ENCODE results near the gene NPIPB5.
"Not testable (repeated sequence)": the region's sequence is repeated elsewhere in the genome, so short reads cannot be mapped to it uniquely, and the experiment has no call there.

Gene NPIPB5

GRCh38 chr16:22510591-22510990 is at the start of gene NPIPB5:
Gene NPIPB5, plus strand, starts transcription at chr16:22510891. Its CDS starts 2,911 bp downstream, at chr16:22513802.
- not testable (repeated sequence) for H3K4me1 ChIP-seq (ENCODE audit: insufficient read depth, insufficient read length); DNase-seq (ENCODE audit: low read depth, low spot score); H3K4me3 ChIP-seq (ENCODE audit: insufficient read length, low read depth); H3K9ac ChIP-seq (ENCODE audit: insufficient read length, low read depth); H3K36me3 ChIP-seq (ENCODE audit: insufficient read depth, insufficient read length, low read length); H3K9me3 ChIP-seq (ENCODE audit: insufficient read depth, low read length); H3K27me3 ChIP-seq (ENCODE audit: insufficient read depth, insufficient read length)

GRCh38 chr16:22468846-22469245 is 41.8 kb upstream of the NPIPB5 start:
- not testable (repeated sequence) for DNase-seq (ENCODE audit: low read depth, low spot score); H3K27me3 ChIP-seq (ENCODE audit: insufficient read depth, insufficient read length); H3K4me1 ChIP-seq (ENCODE audit: insufficient read depth, insufficient read length); H3K9me3 ChIP-seq (ENCODE audit: insufficient read depth, low read length); H3K36me3 ChIP-seq (ENCODE audit: insufficient read depth, insufficient read length, low read length); H3K9ac ChIP-seq (ENCODE audit: insufficient read length, low read depth); H3K4me3 ChIP-seq (ENCODE audit: insufficient read length, low read depth)

DNA sequence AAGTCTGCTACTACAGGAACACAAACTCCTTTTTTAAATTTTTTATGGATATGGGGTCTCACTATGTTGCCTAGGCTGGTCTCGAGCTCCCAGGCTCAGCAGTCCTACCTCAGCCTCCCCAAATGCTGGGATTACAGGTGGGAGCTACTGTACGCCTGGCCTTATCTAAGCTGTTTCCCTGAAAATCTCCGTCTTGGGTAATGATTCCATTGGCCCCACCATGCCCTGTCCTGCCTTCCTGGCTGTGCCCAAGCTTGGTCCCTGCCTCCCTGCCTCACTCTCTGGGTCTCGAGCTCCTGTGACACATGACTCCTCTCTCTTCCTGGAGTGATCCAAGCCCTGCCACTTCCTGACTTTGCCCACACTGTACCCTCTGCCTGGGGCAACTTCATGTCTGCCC is 27.3 kb downstream of the NPIPB5 start:
- H3K9ac ChIP-seq (ENCODE audit: insufficient read length, low read depth); H3K27me3 ChIP-seq (ENCODE audit: insufficient read depth, insufficient read length); H3K9me3 ChIP-seq (ENCODE audit: insufficient read depth, low read length); H3K4me3 ChIP-seq (ENCODE audit: insufficient read length, low read depth); H3K4me1 ChIP-seq (ENCODE audit: insufficient read depth, insufficient read length); H3K36me3 ChIP-seq (ENCODE audit: insufficient read depth, insufficient read length, low read length); DNase-seq (ENCODE audit: low read depth, low spot score): not testable (repeated sequence)

DNA sequence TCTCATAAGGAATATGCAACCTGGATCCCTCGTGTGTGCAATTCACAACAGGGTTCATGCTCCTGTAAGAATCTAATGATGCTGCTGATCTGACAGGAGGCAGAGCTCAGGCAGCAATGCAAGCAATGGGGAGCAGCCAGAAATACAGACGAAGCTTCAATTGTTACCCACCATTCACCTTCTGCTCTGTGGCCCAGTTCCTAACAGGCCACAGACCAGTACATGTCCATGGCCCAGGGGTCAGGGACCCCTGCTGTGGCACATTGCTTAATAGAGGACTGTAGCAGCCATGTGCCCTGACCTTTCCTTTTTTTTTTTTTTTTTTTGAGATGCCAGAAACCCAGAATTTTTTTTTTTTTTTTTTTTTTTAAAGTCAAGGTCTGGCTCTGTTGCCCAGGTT is 34.1 kb downstream of the NPIPB5 start:
- not testable (repeated sequence) for DNase-seq (ENCODE audit: low read depth, low spot score); H3K4me3 ChIP-seq (ENCODE audit: insufficient read length, low read depth); H3K9ac ChIP-seq (ENCODE audit: insufficient read length, low read depth); H3K36me3 ChIP-seq (ENCODE audit: insufficient read depth, insufficient read length, low read length); H3K4me1 ChIP-seq (ENCODE audit: insufficient read depth, insufficient read length); H3K27me3 ChIP-seq (ENCODE audit: insufficient read depth, insufficient read length); H3K9me3 ChIP-seq (ENCODE audit: insufficient read depth, low read length)

DNA sequence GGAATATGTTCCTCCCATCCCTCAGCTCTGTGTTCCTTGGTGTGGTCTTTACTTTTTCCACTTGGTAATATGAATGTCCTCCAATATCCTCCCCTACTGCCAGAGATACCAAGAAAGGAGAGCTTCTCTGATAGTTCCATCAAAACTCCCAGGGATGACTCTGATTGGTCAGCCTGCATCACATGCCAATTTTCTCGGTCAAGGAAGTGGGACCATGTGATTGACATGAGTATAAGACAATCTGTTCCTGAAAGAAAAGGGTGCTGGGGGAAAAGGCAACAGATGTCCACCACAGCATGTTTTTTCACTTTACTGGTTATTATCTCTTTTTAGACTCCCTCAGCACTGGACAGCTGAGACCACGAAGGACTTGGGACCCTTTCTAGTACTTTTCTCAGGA is 35.9 kb downstream of the NPIPB5 start:
- not testable (repeated sequence) for H3K4me3 ChIP-seq (ENCODE audit: insufficient read length, low read depth); H3K4me1 ChIP-seq (ENCODE audit: insufficient read depth, insufficient read length); H3K27me3 ChIP-seq (ENCODE audit: insufficient read depth, insufficient read length); H3K36me3 ChIP-seq (ENCODE audit: insufficient read depth, insufficient read length, low read length); DNase-seq (ENCODE audit: low read depth, low spot score); H3K9ac ChIP-seq (ENCODE audit: insufficient read length, low read depth); H3K9me3 ChIP-seq (ENCODE audit: insufficient read depth, low read length)

DNA sequence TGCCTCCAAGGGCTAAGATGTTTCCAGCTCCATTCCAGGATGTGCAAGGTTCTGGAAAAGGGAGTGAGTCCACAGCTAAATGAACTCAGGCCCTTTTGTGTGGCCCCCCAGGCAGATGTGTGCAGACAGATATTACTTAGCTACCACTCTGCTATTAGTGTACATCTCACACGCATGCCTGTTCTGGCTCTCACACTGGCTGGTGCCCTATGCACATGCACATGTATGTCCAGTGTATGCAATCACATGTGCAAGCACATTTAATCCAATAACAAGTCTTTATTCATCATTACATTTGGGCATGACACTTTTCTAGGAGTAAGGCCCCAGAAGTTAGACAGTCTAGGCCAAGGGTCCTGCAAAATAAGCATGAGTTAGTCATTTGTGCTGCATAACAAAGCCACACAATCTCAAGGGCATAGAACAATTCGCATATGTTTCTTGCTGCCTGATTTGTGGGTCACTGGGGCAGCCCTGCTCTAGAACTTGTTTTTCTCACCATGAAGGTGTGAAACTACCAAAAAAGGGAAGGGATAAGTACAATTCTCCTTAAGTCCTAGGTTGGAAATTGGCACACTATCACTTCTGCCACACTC is 36.6 kb downstream of the NPIPB5 start:
- not testable (repeated sequence) for H3K36me3 ChIP-seq (ENCODE audit: insufficient read depth, insufficient read length, low read length); H3K4me3 ChIP-seq (ENCODE audit: insufficient read length, low read depth); H3K9ac ChIP-seq (ENCODE audit: insufficient read length, low read depth); H3K4me1 ChIP-seq (ENCODE audit: insufficient read depth, insufficient read length); H3K27me3 ChIP-seq (ENCODE audit: insufficient read depth, insufficient read length); DNase-seq (ENCODE audit: low read depth, low spot score); H3K9me3 ChIP-seq (ENCODE audit: insufficient read depth, low read length)

GRCh38 chr16:22549853-22550252 is 39.2 kb downstream of the NPIPB5 start:
- not testable (repeated sequence) for H3K4me3 ChIP-seq (ENCODE audit: insufficient read length, low read depth); H3K27me3 ChIP-seq (ENCODE audit: insufficient read depth, insufficient read length); H3K4me1 ChIP-seq (ENCODE audit: insufficient read depth, insufficient read length); H3K9ac ChIP-seq (ENCODE audit: insufficient read length, low read depth); H3K9me3 ChIP-seq (ENCODE audit: insufficient read depth, low read length); DNase-seq (ENCODE audit: low read depth, low spot score); H3K36me3 ChIP-seq (ENCODE audit: insufficient read depth, insufficient read length, low read length)

DNA sequence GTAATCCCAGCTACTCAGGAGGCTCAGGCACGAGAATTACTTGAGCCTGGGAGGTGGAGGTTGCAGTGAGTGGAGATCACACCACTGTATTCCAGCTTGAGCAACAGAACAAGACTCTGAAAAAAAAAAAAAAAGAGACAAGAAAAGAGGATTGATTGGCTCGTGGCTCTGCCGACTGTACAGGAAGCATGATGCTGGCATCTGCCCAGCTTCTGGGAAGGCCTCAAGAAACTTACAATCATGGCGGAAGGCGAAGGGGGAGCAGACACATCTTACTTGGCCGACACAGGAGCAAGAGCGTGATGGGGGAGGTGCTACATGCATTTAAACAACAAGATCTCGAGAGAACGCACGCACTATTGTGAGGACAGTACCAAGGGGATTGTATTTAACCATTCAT is 40.5 kb downstream of the NPIPB5 start:
- not testable (repeated sequence) for H3K36me3 ChIP-seq (ENCODE audit: insufficient read depth, insufficient read length, low read length); H3K4me3 ChIP-seq (ENCODE audit: insufficient read length, low read depth); DNase-seq (ENCODE audit: low read depth, low spot score); H3K9me3 ChIP-seq (ENCODE audit: insufficient read depth, low read length); H3K27me3 ChIP-seq (ENCODE audit: insufficient read depth, insufficient read length); H3K4me1 ChIP-seq (ENCODE audit: insufficient read depth, insufficient read length); H3K9ac ChIP-seq (ENCODE audit: insufficient read length, low read depth)

DNA sequence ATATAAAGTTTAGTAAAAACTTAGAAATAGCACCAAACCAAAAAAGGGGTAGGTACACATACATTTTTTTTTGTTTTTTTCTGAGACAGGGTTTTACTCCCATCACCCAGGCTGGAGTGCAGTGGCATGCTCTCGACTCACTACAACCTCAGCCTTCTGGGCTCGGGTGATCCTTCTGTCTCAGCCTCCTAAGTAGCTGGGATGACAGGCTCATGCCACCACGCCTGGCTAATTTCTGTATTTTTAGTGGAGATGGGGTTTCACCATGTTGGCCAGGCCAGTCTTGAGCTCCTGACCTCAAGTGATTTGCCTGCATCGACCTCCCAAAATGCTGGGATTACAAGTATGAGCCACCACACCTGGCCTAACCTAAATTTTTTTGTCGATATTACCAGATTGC is 41.0 kb downstream of the NPIPB5 start:
- not testable (repeated sequence) for H3K4me1 ChIP-seq (ENCODE audit: insufficient read depth, insufficient read length); H3K27me3 ChIP-seq (ENCODE audit: insufficient read depth, insufficient read length); H3K9me3 ChIP-seq (ENCODE audit: insufficient read depth, low read length); H3K36me3 ChIP-seq (ENCODE audit: insufficient read depth, insufficient read length, low read length); H3K4me3 ChIP-seq (ENCODE audit: insufficient read length, low read depth); DNase-seq (ENCODE audit: low read depth, low spot score); H3K9ac ChIP-seq (ENCODE audit: insufficient read length, low read depth)

DNA sequence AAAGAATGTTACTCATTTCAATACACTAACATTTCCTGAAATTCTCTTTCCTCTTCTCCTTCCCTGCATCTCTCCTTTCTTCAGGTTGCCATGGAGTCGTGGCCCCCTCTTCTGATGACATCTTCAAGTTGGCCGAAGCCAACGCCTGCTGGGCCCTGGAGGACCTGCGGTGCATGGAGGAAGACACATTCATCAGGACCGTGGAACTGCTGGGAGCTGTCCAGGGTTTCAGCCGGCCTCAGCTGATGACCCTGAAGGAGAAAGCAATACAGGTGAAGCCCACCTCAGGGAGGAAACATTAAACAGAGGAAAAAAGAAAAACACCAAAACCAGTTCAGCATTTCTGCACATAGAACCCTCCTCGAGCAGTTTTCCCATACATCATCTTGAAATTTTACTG is 46.1 kb downstream of the NPIPB5 start:
- H3K27me3 ChIP-seq (ENCODE audit: insufficient read depth, insufficient read length); H3K4me1 ChIP-seq (ENCODE audit: insufficient read depth, insufficient read length); DNase-seq (ENCODE audit: low read depth, low spot score); H3K9ac ChIP-seq (ENCODE audit: insufficient read length, low read depth); H3K9me3 ChIP-seq (ENCODE audit: insufficient read depth, low read length); H3K4me3 ChIP-seq (ENCODE audit: insufficient read length, low read depth); H3K36me3 ChIP-seq (ENCODE audit: insufficient read depth, insufficient read length, low read length): not testable (repeated sequence)

Measured in NT2/D1 (cell line).